ENCODE measurements around the gene SLAMF7.

GRCh38 chr1:160705742-160706141, 33.3 kb upstream of the SLAMF7 start:
- no peak for TF ChIP-seq CTCF (conservative IDR thresholded peaks at IDR 0.05)
- no peak for TF ChIP-seq ZFX (IDR thresholded peaks at IDR 0.05)

Data from C4-2B (cell line).